ENCODE measurements around the gene NRIP1. TPM values are rescaled to one million over a fixed set of nuclear protein-coding genes. Genes with fewer than 3 reads are reported as not detected.

NRIP1 gene
- total RNA-seq, 1 experiment from 2014 or later: 10.4 TPM

DNA sequence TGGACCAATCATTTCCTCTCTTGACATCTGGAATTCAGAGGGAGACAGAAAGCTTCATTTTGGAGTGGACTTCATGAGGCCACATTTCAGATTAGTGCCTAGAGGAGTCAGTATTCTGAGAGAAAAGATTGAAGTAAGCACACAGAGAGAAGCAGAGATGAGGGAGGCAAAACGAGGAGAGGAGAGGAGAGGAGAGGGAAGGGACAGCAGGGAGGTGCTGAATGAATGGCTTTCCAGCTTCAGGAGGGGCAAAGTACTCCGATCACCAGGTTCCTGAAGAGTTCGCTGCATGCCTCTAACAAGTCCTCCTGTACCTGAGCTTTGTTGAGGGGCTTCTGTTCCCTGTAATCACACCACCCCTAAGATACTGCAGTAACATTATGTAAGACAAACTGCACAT lies 76.0 kb downstream of the NRIP1 start:
- H3K36me3 Mint-ChIP-seq (ENCODE audit: insufficient read depth in 1 of 3, low read depth in 3 of 3): peaks cover 0 to 7% (median 5%) of the 10 kb centered on the region in 3 experiments; a peak in 4 of 7 replicates

More for the DNA sequence above, 76.0 kb downstream of the NRIP1 start:
- no peak overlapping the region for H2AK5ac ChIP-seq (ENCODE audit: insufficient read length, low read length)
- H2BK15ac ChIP-seq (ENCODE audit: low read depth, low read length): no peak overlapping the region
- H3K79me2 ChIP-seq (ENCODE audit: insufficient read depth, low read length): no peaks in the 10 kb centered on the region
- WGBS (ENCODE audit: extremely low coverage, insufficient read length, low lambda C conversion rate): no CpG with 5 or more reads among the region's 3 CpGs
- H3K4me3 Mint-ChIP-seq: no peak overlapping the region
- H2BK5ac ChIP-seq (ENCODE audit: insufficient read length, low read length): no peak overlapping the region
- no peak overlapping the region for H2BK120ac ChIP-seq (ENCODE audit: low read depth, low read length, poor library complexity, severe bottlenecking)
- peaks cover 2% of the 10 kb centered on the region; the same call in 1 of the 2 replicates for H3K4me1 ChIP-seq (ENCODE audit: insufficient read depth, low read length)
- no peak overlapping the region for H3K4me2 ChIP-seq (ENCODE audit: insufficient read depth, insufficient read length, low read length)
- no peak overlapping the region for H2BK20ac ChIP-seq (ENCODE audit: low read depth, low read length, poor library complexity, severe bottlenecking)
- H3K9me3 ChIP-seq (ENCODE audit: control insufficient read depth, low read depth, low read length): no peaks in the 10 kb centered on the region
- peaks cover 44% of the 10 kb centered on the region for H3K27me3 Mint-ChIP-seq (ENCODE audit: low read depth)
- H3K9ac ChIP-seq (ENCODE audit: extremely low read depth, insufficient read length, low read length): no peak overlapping the region
- no peak overlapping the region for H4K5ac ChIP-seq (ENCODE audit: insufficient read length, low read depth, low read length)
- no peak overlapping the region for H3K27ac ChIP-seq (ENCODE audit: insufficient read length, low read depth, low read length)
- TF ChIP-seq, protein P1, sequence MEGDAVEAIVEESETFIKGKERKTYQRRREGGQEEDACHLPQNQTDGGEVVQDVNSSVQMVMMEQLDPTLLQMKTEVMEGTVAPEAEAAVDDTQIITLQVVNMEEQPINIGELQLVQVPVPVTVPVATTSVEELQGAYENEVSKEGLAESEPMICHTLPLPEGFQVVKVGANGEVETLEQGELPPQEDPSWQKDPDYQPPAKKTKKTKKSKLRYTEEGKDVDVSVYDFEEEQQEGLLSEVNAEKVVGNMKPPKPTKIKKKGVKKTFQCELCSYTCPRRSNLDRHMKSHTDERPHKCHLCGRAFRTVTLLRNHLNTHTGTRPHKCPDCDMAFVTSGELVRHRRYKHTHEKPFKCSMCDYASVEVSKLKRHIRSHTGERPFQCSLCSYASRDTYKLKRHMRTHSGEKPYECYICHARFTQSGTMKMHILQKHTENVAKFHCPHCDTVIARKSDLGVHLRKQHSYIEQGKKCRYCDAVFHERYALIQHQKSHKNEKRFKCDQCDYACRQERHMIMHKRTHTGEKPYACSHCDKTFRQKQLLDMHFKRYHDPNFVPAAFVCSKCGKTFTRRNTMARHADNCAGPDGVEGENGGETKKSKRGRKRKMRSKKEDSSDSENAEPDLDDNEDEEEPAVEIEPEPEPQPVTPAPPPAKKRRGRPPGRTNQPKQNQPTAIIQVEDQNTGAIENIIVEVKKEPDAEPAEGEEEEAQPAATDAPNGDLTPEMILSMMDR (conservative IDR thresholded peaks at IDR 0.05): no peak
- no peak overlapping the region for H3K56ac ChIP-seq (ENCODE audit: insufficient read length, low read depth, low read length)
- H3K23me2 ChIP-seq (ENCODE audit: insufficient read length, low read depth, low read length, poor library complexity, severe bottlenecking): no peaks in the 10 kb centered on the region
- H3K4me1 Mint-ChIP-seq: peaks cover 18 to 19% of the 10 kb centered on the region in 2 experiments
- H2BK12ac ChIP-seq (ENCODE audit: insufficient read length, low read depth, low read length): no peak overlapping the region
- no peak overlapping the region for H3K23ac ChIP-seq (ENCODE audit: insufficient read length, low read depth, low read length)
- H4K8ac ChIP-seq (replicated peaks; ENCODE audit: insufficient read length, low read depth, low read length): no peak overlapping the region
- H3K18ac ChIP-seq (ENCODE audit: insufficient read length, low read depth, low read length): no peak overlapping the region
- no peaks in the 10 kb centered on the region for H4K20me1 ChIP-seq (ENCODE audit: control insufficient read depth, insufficient read depth, insufficient read length)
- H3T11ph ChIP-seq (ENCODE audit: low read length): no peak overlapping the region
- no peak overlapping the region for H2AFZ ChIP-seq (ENCODE audit: low read length)
- no peak overlapping the region for H3K27ac Mint-ChIP-seq
- H3K79me1 ChIP-seq (ENCODE audit: insufficient read depth, low read depth, low read length, poor library complexity, severe bottlenecking): no peaks in the 10 kb centered on the region
- H3K9me3 Mint-ChIP-seq: peaks cover 0 to 1% of the 10 kb centered on the region in 2 experiments; a peak in 1 of 5 replicates
- no peaks in the 10 kb centered on the region for H3K27me3 ChIP-seq (ENCODE audit: insufficient read depth, low read length)
- no peak overlapping the region for H3K4ac ChIP-seq (ENCODE audit: low read depth, low read length)
- H3K14ac ChIP-seq (ENCODE audit: insufficient read depth, low read length): no peak overlapping the region
- H4K91ac ChIP-seq (ENCODE audit: insufficient read length, low read depth, low read length): no peak overlapping the region
- DNase-seq: no peak
